Pancreas (tissue), 10 donors: ENCODE results near the gene ADAMTS14. TPM values are rescaled to one million over a fixed set of nuclear protein-coding genes. Genes with fewer than 3 reads are reported as not detected.

Experiments
- ATAC-seq, 4 donors: fragments of 200-7000 bp; cut with Tn5 transposase; one replicate each; pipeline versions ENCODE4 v1.8.0 to v1.9.1; 2020; ENCODE audit warnings: mild to moderate bottlenecking in 4 of 4, moderate library complexity in 4 of 4
- DNase-seq, 6 donors: peaks; one replicate each; pipeline ENCODE4 v3.0.0-alpha.2; 2020
- FAIRE-seq: peaks from 2 replicates; lab custom pipeline; 2012; peaks lifted over from hg19 to GRCh38; lab: Jason Lieb, UNC
- H3K27ac ChIP-seq, 4 donors: fragments of 200-600 bp; sonication (generic); 1 replicate in 3 of 4; 2 replicates in 1 of 4; pipeline versions ENCODE4 v1.5.0 to v1.8.0; 2020
- H3K27me3 ChIP-seq, 4 donors: fragments of 200-600 bp; one replicate each; pipeline ENCODE4 v1.8.0; 2021
- H3K36me3 ChIP-seq, 3 donors: fragments of 200-600 bp; sonication (generic) in 1 of 3; one replicate each; pipeline versions ENCODE4 v1.5.0 to v1.8.0; 2020 to 2021
- H3K4me1 ChIP-seq, 3 donors: fragments of 200-600 bp; one replicate each; pipeline ENCODE4 v1.8.0; 2021
- H3K4me3 ChIP-seq, 4 donors: fragments of 200-600 bp; sonication (generic) in 2 of 4; one replicate each; pipeline versions ENCODE4 v1.5.0 to v1.8.0; 2020 to 2021
- H3K9me3 ChIP-seq, 4 donors: fragments of 200-600 bp; one replicate each; pipeline ENCODE4 v1.8.0; 2021
- WGBS, 2 donors: extraction: QIAGEN DNeasy Blood & Tissue Kit; methylation state at CpG; one replicate each; pipeline ENCODE4 v1.1.7; 2013; 5-methylcytosine and 5-hydroxymethylcytosine counted together
- intact Hi-C, 3 donors: fragments of 100-400 bp; cut with DNase I; formaldehyde crosslinking; loops; one replicate each; pipeline versions ENCODE4 v1.11.1 to v1.14.2; 2022
- polyA plus RNA-seq, 2 donors: library from polyadenylated mRNA; stranded (reverse); fragments of 200-250 nt; gene quantifications; one replicate each; pipeline ENCODE4 v1.2.3, GENCODE V29; 2013
- total RNA-seq, 6 donors: library from RNA; stranded (reverse); fragmentation: NEBNext Ultra II Directional in 4 of 6; extraction: Animal tissue kit (Norgen Biotek cat#: 25700) in 4 of 6; gene quantifications; one replicate each; pipeline versions ENCODE4 v1.2.1 to v1.2.4, GENCODE V29; 2021 to 2023
- TF ChIP-seq, protein P1 (sequence below), 4 donors: fragments of 200-600 bp; sonication (generic) in 3 of 4; IDR thresholded peaks; one replicate each; pipeline versions ENCODE4 v1.5.0 to v1.8.0; 2021; ENCODE audit warnings: antibody characterized with exemption in 4 of 4
- donor health status: healthy with polysubstance abuse.
- donor health status: DM: no; HTN: no; CAD: no; lungs with moderate emphysema.
- donor health status: DM: no; HTN: no; CAD: no.
- donor health status: control.
- donor health status: control.
- donor health status: Bipolar disorder and iron deficiency.
- donor health status: DM: yes; HTN: yes; CAD: no.
- donor health status: DM: no; HTN: no; CAD: no.
- donor health status: DM: no; HTN: no; CAD: no.
- donor health status: DM: yes; HTN: yes; CAD: no.

Gene ADAMTS14
- total and polyA plus RNA-seq, 8 donors = 0.06 to 2.2 (median 0.23) TPM; not detected in 2

DNA sequence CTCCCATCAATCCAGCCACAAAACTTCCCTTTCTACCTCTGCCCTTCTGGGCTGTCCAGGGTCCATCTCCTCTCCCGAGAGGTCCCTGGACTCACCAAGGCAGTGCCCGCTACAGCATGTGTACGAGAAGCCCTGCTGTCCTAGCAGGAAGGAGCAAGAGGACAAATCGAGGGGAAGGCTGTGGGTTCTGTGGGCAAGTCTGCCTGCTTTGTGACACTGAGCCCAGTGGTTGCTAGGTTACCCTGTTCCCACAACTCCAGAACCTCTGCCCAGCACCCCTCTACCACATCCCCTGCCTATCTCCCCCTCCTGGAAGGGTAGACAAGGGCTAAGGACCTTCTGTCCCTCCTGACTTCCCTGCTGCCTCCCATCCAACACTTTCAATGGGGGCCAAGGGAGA lies 112.9 kb downstream of the ADAMTS14 start, which contains the start of gene TBATA:
TBATA (minus strand) TSS at position 188 of the 400 bp plus-strand sequence. CDS start 1,998 bp downstream, outside the sequence.
- WGBS, 2 donors = 72 to 81% methylated on average over 4 of the region's 4 CpGs
- FAIRE-seq = no peak
- Histone ChIP-seq H3K27ac (no peak within 1 kb of the TSS), H3K4me3 (no peak within 1 kb of the TSS), H3K36me3 (no peaks in the 10 kb centered on the region), H3K4me1 (no peaks in the 10 kb centered on the region), H3K27me3 (no peaks in the 10 kb centered on the region), H3K9me3 (no peaks in the 10 kb centered on the region)
- intact Hi-C loops = no loop called here
- ATAC-seq = peak in 1 of 4 donors; percentile 12
- TF ChIP-seq, protein P1, sequence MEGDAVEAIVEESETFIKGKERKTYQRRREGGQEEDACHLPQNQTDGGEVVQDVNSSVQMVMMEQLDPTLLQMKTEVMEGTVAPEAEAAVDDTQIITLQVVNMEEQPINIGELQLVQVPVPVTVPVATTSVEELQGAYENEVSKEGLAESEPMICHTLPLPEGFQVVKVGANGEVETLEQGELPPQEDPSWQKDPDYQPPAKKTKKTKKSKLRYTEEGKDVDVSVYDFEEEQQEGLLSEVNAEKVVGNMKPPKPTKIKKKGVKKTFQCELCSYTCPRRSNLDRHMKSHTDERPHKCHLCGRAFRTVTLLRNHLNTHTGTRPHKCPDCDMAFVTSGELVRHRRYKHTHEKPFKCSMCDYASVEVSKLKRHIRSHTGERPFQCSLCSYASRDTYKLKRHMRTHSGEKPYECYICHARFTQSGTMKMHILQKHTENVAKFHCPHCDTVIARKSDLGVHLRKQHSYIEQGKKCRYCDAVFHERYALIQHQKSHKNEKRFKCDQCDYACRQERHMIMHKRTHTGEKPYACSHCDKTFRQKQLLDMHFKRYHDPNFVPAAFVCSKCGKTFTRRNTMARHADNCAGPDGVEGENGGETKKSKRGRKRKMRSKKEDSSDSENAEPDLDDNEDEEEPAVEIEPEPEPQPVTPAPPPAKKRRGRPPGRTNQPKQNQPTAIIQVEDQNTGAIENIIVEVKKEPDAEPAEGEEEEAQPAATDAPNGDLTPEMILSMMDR (IDR thresholded peaks at IDR 0.05) = no peak
- DNase-seq = no peak

DNA sequence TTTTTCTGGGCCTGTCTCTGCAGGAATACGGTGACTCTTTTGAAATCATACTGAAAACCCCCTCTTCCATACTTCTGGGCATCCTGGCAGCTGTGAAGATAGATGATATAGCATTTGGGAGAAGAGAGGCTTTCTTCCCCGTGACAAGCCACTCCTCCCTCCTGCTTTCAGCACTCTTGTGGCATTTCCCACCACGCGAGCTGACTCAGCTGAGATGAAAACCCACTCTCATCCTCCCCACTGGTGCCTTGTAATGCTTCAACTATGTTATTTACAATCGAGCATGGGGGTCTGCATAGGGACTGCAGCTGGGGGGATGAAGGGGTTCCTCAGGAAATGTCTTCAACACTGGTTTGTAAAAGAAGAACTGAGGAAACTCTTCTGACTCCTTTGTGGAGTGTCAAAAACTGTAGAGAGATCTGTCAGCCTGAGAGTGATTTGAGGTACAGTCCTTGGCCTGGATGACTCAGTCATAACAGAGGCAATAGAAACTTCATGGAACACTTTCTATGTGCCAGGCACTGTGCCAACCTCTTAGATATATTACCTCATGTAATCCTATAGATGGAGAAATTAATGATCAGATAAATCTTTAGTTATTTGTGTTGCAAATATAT lies 114.6 kb downstream of the ADAMTS14 start:
- Histone ChIP-seq H3K4me1 (no peaks in the 10 kb centered on the region), H3K36me3 (no peaks in the 10 kb centered on the region), H3K4me3 (no peak overlapping the region), H3K27me3 (no peaks in the 10 kb centered on the region), H3K27ac (no peak overlapping the region), H3K9me3 (no peaks in the 10 kb centered on the region)
- WGBS, 2 donors = 60 to 83% methylated on average over 5 of the region's 5 CpGs
- no peak for FAIRE-seq
- intact Hi-C loops = no loop called here
- no peak for DNase-seq
- TF ChIP-seq, protein P1 (IDR thresholded peaks at IDR 0.05) = no peak
- no peak for ATAC-seq

DNA sequence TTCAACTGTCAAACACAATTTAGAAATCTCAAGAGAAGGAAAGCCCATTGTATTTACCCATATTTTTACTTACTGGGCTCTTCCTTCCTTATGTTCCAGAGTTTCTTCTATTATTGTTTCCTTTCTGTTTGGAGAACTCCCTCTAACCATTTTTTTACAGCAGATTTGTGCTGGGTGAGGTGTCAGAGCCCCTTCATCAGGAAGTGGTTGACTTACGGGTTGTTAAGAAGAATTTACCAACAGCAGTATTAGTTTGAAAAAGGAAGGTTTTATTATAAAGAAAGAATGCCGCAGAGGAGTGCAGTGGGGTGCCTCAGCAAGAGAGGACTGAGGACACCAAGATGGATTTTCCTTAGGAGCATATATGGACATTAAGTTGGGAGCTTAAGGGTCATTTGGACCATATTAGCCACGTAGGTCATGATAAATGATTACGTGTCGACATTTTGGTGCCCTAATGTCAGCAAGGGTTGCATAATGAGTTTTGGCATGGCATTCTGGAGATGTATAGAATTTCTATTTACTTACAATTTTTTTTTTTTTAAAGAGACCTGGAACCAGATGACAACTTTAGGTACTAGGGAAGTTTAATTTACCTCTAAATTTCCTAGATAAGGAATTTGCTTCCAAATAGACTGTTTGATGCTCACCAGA lies 119.2 kb downstream of the ADAMTS14 start:
- Histone ChIP-seq H3K27ac (no peak overlapping the region), H3K4me3 (no peak overlapping the region), H3K27me3 (no peaks in the 10 kb centered on the region), H3K9me3 (no peaks in the 10 kb centered on the region), H3K4me1 (no peaks in the 10 kb centered on the region), H3K36me3 (no peaks in the 10 kb centered on the region)
- 58 to 59% methylated on average over 5 of the region's 5 CpGs for WGBS, 2 donors
- FAIRE-seq (no peak), ATAC-seq (no peak), DNase-seq (no peak)
- intact Hi-C loops = no loop called here
- TF ChIP-seq, protein P1 (IDR thresholded peaks at IDR 0.05) = no peak

DNA sequence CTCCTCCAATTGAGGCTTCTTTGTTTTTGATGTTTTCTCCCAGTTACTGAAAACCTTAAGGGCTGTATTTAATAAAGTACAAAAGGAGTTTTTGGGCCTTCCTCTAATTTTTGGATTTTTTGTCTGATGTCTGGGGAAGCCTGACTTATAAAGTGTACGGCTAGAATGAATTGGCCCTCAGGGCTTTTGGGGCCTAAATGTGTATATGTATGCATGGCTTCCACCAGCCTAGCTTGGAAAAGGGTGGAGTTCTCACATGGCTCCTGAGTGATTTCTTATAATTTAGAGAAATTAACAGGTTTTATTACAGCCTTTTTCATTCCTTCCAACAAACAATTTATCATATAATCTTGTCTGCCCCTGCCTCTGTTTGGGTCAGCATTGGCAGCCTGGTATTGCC lies 123.3 kb downstream of the ADAMTS14 start:
- FAIRE-seq = no peak

More for the DNA sequence above, 123.3 kb downstream of the ADAMTS14 start:
- no peaks in the 10 kb centered on the region for H3K9me3 ChIP-seq
- no peaks in the 10 kb centered on the region for H3K27me3 ChIP-seq
- ATAC-seq (no peak), DNase-seq (no peak)
- no peaks in the 10 kb centered on the region for H3K4me1 ChIP-seq
- intact Hi-C loops = no loop called here
- TF ChIP-seq, protein P1 (IDR thresholded peaks at IDR 0.05) = no peak
- H3K4me3 ChIP-seq = no peak overlapping the region
- H3K36me3 ChIP-seq = no peaks in the 10 kb centered on the region
- no peak overlapping the region for H3K27ac ChIP-seq
- 91 to 93% methylated on average over 1 of the region's 1 CpG for WGBS, 2 donors
